Psoas muscle (tissue), 8 donors: ENCODE data around the gene IPPK. TPM values are rescaled to one million over a fixed set of nuclear protein-coding genes. Genes with fewer than 3 reads are reported as not detected.

Experiments
- ATAC-seq, 4 donors: fragments of 200-7000 bp; cut with Tn5 transposase; one replicate each; pipeline ENCODE4 v1.9.1; 2020; ENCODE audit warnings: moderate library complexity in 3 of 4, mild to moderate bottlenecking in 2 of 4
- DNase-seq, 2 donors: peaks; one replicate each; pipeline ENCODE4 v3.0.0-alpha.2; 2020
- H3K27ac ChIP-seq: fragments of 200-600 bp; one replicate; pipeline ENCODE4 v1.8.0; 2022
- H3K27me3 ChIP-seq, 3 donors: fragments of 200-600 bp in 1 of 3; one replicate each; pipeline versions ENCODE4 v1.6.1 to v1.8.0; 2013 to 2022; ENCODE audit warnings: low read length in 2 of 3, mild to moderate bottlenecking in 2 of 3, moderate library complexity in 1 of 3; ENCODE audit not compliant: insufficient read depth in 3 of 3
- H3K36me3 ChIP-seq, 2 donors: fragments of 200-600 bp in 1 of 2; one replicate each; pipeline versions ENCODE4 v1.6.1 to v1.8.0; 2013 to 2022; ENCODE audit warnings: low read depth in 1 of 2, mild to moderate bottlenecking in 1 of 2, moderate library complexity in 1 of 2; ENCODE audit not compliant: insufficient read depth in 1 of 2
- H3K4me1 ChIP-seq: fragments of 200-600 bp; one replicate; pipeline ENCODE4 v1.8.0; 2022
- H3K4me3 ChIP-seq: fragments of 200-600 bp; one replicate; pipeline ENCODE4 v1.8.0; 2022; ENCODE audit warnings: mild to moderate bottlenecking
- H3K9me3 ChIP-seq: fragments of 200-600 bp; one replicate; pipeline ENCODE4 v1.8.0; 2022
- CTCF ChIP-seq: fragments of 200-600 bp; IDR thresholded peaks from one replicate; pipeline ENCODE4 v1.8.0; 2022; ENCODE audit warnings: antibody characterized with exemption
- WGBS, 3 donors: extraction: QIAGEN DNeasy Blood & Tissue Kit; methylation state at CpG; one replicate each; pipeline versions ENCODE4 v1.1.6 to v1.1.7; 2013; 5-methylcytosine and 5-hydroxymethylcytosine counted together
- intact Hi-C, 2 donors: fragments of 100-400 bp; cut with DNase I; formaldehyde crosslinking; loops; one replicate each; pipeline versions ENCODE4 v1.11.0 to v1.14.2; 2022
- polyA plus RNA-seq, 3 donors: library from polyadenylated mRNA; stranded (reverse); fragments of 200-250 nt; gene quantifications; one replicate each; pipeline ENCODE4 v1.2.3, GENCODE V29; 2013
- total RNA-seq, 4 donors: library from RNA; stranded (reverse); fragmentation: NEBNext Ultra II Directional in 2 of 4; extraction: Animal tissue kit (Norgen Biotek cat#: 25700) in 2 of 4; gene quantifications; one replicate each; pipeline versions ENCODE4 v1.2.1 to v1.2.4, GENCODE V29; 2021 to 2023
- donor health status: healthy with polysubstance abuse.
- donor health status: DM: no; HTN: no; CAD: no; lungs with moderate emphysema.
- donor health status: Bipolar disorder and iron deficiency.
- donor health status: healthy.
- donor health status: DM: yes; HTN: yes; CAD: no.
- donor health status: DM: no; HTN: no; CAD: no.
- donor health status: DM: no; HTN: no; CAD: no.
- donor health status: DM: yes; HTN: yes; CAD: no.

Gene IPPK
- total and polyA plus RNA-seq, 7 donors, result 3.9 to 10.5 (median 8.5) TPM

GRCh38 chr9:92704528-92704927 lies 34.6 kb upstream of the IPPK start:
- intact Hi-C loops, result no loop called here
- ATAC-seq, result no peak
- 28 to 46% (median 29%) methylated on average over 2 of the region's 2 CpGs for WGBS, 3 donors

GRCh38 chr9:92696619-92697018 lies 26.7 kb upstream of the IPPK start:
- no peak overlapping the region for H3K4me3 ChIP-seq
- DNase-seq, result no peak
- H3K27ac ChIP-seq, result no peak overlapping the region
- no peaks in the 10 kb centered on the region for H3K9me3 ChIP-seq
- no peaks in the 10 kb centered on the region for H3K36me3 ChIP-seq
- H3K4me1 ChIP-seq, result no peaks in the 10 kb centered on the region
- intact Hi-C loops, result no loop called here
- TF ChIP-seq CTCF, result no peak
- H3K27me3 ChIP-seq, result no peaks in the 10 kb centered on the region
- ATAC-seq, result no peak
- 81 to 88% (median 81%) methylated on average over 1 of the region's 1 CpG for WGBS, 3 donors

More at GRCh38 chr9:92704528-92704927, 34.6 kb upstream of the IPPK start:
- H3K9me3 ChIP-seq, result no peaks in the 10 kb centered on the region
- no peak overlapping the region for H3K4me3 ChIP-seq
- H3K27me3 ChIP-seq, result no peaks in the 10 kb centered on the region
- no peak overlapping the region for H3K27ac ChIP-seq
- no peaks in the 10 kb centered on the region for H3K4me1 ChIP-seq
- TF ChIP-seq CTCF, result no peak
- no peak for DNase-seq
- peaks cover 0 to 4% of the 10 kb centered on the region in 2 donors for H3K36me3 ChIP-seq

DNA sequence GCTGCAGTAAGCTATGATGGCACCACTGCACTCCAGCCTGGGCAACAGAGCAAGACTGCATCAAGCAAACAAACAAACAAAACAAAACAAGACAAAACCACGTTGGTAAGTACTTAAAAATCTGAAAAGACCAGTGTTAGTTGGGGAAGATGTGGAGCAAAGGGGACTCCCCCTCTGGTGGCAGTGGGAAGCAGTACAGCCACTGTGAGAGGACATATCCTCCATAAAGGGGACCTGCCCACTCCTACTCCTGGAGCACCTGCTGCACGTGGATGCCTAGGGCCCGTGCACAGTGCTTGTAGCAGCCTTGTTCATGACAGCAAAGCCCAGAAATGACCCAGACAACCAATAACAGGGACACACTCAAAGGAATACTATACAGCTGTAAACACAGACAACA lies 17.0 kb upstream of the IPPK start:
- no peak for TF ChIP-seq CTCF
- no peaks in the 10 kb centered on the region for H3K4me1 ChIP-seq
- no peaks in the 10 kb centered on the region for H3K27me3 ChIP-seq
- H3K36me3 ChIP-seq, result no peaks in the 10 kb centered on the region
- 57 to 67% (median 67%) methylated on average over 3 of the region's 3 CpGs for WGBS, 3 donors
- intact Hi-C loops, result no loop called here
- peaks cover 18% of the 10 kb centered on the region for H3K9me3 ChIP-seq
- H3K4me3 ChIP-seq, result no peak overlapping the region
- no peak overlapping the region for H3K27ac ChIP-seq
- ATAC-seq (no peak), DNase-seq (no peak)

GRCh38 chr9:92685022-92685421 lies 15.1 kb upstream of the IPPK start:
- H3K9me3 ChIP-seq, result peaks cover 5% of the 10 kb centered on the region
- H3K27me3 ChIP-seq, result no peaks in the 10 kb centered on the region
- ATAC-seq (no peak), DNase-seq (no peak)
- no peak for TF ChIP-seq CTCF
- H3K4me3 ChIP-seq, result no peak overlapping the region
- no peaks in the 10 kb centered on the region for H3K36me3 ChIP-seq
- no peaks in the 10 kb centered on the region for H3K4me1 ChIP-seq
- intact Hi-C loops, result no loop called here
- no peak overlapping the region for H3K27ac ChIP-seq
- 77 to 79% (median 77%) methylated on average over 5 of the region's 5 CpGs for WGBS, 3 donors

DNA sequence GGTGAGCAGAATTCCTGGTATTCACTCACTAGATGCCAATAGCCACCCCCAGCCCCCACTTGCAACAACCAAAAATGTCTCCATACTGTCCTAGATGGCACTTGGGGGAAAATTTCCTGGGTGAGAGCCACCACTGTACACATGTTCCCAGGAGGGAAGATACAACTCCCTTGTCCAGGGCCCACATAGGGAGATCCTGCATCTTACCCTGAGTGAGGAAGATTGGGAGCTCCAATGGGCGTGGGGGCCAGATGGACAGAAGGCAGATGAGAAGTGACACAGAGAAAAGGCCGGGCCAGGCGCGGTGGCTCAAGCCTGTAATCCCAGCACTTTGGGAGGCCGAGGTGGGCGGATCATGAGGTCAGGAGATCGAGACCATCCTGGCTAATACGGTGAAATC lies 12.3 kb upstream of the IPPK start:
- no peak overlapping the region for H3K4me3 ChIP-seq
- 91 to 95% (median 95%) methylated on average over 8 of the region's 8 CpGs for WGBS, 3 donors
- intact Hi-C loops, result no loop called here
- no peak for DNase-seq
- no peaks in the 10 kb centered on the region for H3K27me3 ChIP-seq
- ATAC-seq, result no peak
- no peak overlapping the region for H3K27ac ChIP-seq
- no peaks in the 10 kb centered on the region for H3K4me1 ChIP-seq
- no peaks in the 10 kb centered on the region for H3K36me3 ChIP-seq
- H3K9me3 ChIP-seq, result no peaks in the 10 kb centered on the region
- no peak for TF ChIP-seq CTCF
